ENCODE measurements around the gene SLC25A22. TPM values are rescaled to one million over a fixed set of nuclear protein-coding genes. Genes with fewer than 3 reads are reported as not detected.

The SLC25A22 gene
- total RNA-seq = 28.4 TPM

- DNase-seq (ENCODE audit: low spot score) = no peak
Measured at GRCh38 chr11:798093-798713, at the start of gene SLC25A22. Gene SLC25A22, minus strand, starts transcription at chr11:798281. Its CDS starts 3,275 bp downstream, at chr11:795006.

GRCh38 chr11:847876-848275, 49.8 kb upstream of the SLC25A22 start:
- no peak for DNase-seq (ENCODE audit: low spot score)

GRCh38 chr11:846496-847098, 48.5 kb upstream of the SLC25A22 start:
- DNase-seq (ENCODE audit: low spot score) = no peak

GRCh38 chr11:845872-846495, 47.9 kb upstream of the SLC25A22 start:
- DNase-seq (ENCODE audit: low spot score) = no peak

- DNase-seq (ENCODE audit: low spot score) = peak; percentile 93
Measured at GRCh38 chr11:844693-845644, 46.9 kb upstream of the SLC25A22 start.

- peak; percentile 90 for DNase-seq (ENCODE audit: low spot score)
Measured at GRCh38 chr11:843818-844692, 46.0 kb upstream of the SLC25A22 start.

GRCh38 chr11:843086-843734, 45.1 kb upstream of the SLC25A22 start:
- DNase-seq (ENCODE audit: low spot score) = no peak

- peak; percentile 90 for DNase-seq (ENCODE audit: low spot score)
Measured at GRCh38 chr11:842370-843002, 44.4 kb upstream of the SLC25A22 start, which contains the start of the genes POLR2L and TSPAN4. Gene POLR2L, minus strand, starts transcription at chr11:842529. Its CDS starts 21 bp downstream, at chr11:842508. Gene TSPAN4, plus strand, starts transcription at chr11:842852. Its CDS starts 7,453 bp downstream, at chr11:850305.

GRCh38 chr11:841981-842369, 43.9 kb upstream of the SLC25A22 start:
- no peak for DNase-seq (ENCODE audit: low spot score)

- no peak for DNase-seq (ENCODE audit: low spot score)
Measured at GRCh38 chr11:839875-840617, 42.0 kb upstream of the SLC25A22 start.

GRCh38 chr11:839280-839623, 41.2 kb upstream of the SLC25A22 start:
- DNase-seq (ENCODE audit: low spot score) = no peak

- no peak for DNase-seq (ENCODE audit: low spot score)
Measured at GRCh38 chr11:838441-839279, 40.6 kb upstream of the SLC25A22 start.

- DNase-seq (ENCODE audit: low spot score) = no peak
Measured at GRCh38 chr11:837990-838307, 39.9 kb upstream of the SLC25A22 start.

GRCh38 chr11:837189-837989, 39.3 kb upstream of the SLC25A22 start:
- no peak for DNase-seq (ENCODE audit: low spot score)

- no peak for DNase-seq (ENCODE audit: low spot score)
Measured at GRCh38 chr11:836700-837099, 38.6 kb upstream of the SLC25A22 start.

GRCh38 chr11:836274-836673, 38.2 kb upstream of the SLC25A22 start:
- no peak for DNase-seq (ENCODE audit: low spot score)
